Right lobe of liver (tissue), 6 donors: Measurements from ENCODE around the gene RPL36AL. TPM values are rescaled to one million over a fixed set of nuclear protein-coding genes. Genes with fewer than 3 reads are reported as not detected.

Experiments
- ATAC-seq, 4 donors: fragments of 200-7000 bp; cut with Tn5 transposase; one replicate each; pipeline ENCODE4 v1.9.1; 2020; ENCODE audit warnings: mild to moderate bottlenecking in 4 of 4, moderate library complexity in 4 of 4
- DNase-seq, 3 donors: peaks; one replicate each; pipeline ENCODE4 v3.0.0-alpha.2; 2020
- H3K27ac ChIP-seq, 3 donors: fragments of 200-600 bp; one replicate each; pipeline ENCODE4 v1.8.0; 2022
- H3K27me3 ChIP-seq, 2 donors: fragments of 200-600 bp; one replicate each; pipeline ENCODE4 v1.8.0; 2022
- H3K36me3 ChIP-seq, 4 donors: fragments of 200-600 bp; sonication (generic) in 1 of 4; one replicate each; pipeline versions ENCODE4 v1.5.1 to v1.8.0; 2017 to 2022; ENCODE audit warnings: control low read depth in 1 of 4
- H3K4me1 ChIP-seq, 4 donors: fragments of 200-600 bp; sonication (generic) in 1 of 4; one replicate each; pipeline versions ENCODE4 v1.5.1 to v1.8.0; 2017 to 2022; ENCODE audit warnings: control low read depth in 1 of 4
- H3K4me3 ChIP-seq, 3 donors: fragments of 200-600 bp; one replicate each; pipeline ENCODE4 v1.8.0; 2022
- H3K9me3 ChIP-seq, 4 donors: fragments of 200-600 bp; sonication (generic) in 1 of 4; one replicate each; pipeline versions ENCODE4 v1.5.1 to v1.8.0; 2017 to 2022; ENCODE audit warnings: control low read depth in 1 of 4
- POLR2A ChIP-seq: fragments of 450-650 bp; IDR thresholded peaks from one replicate; pipeline ENCODE4 v1.6.1; 2017; ENCODE audit warnings: antibody characterized with exemption, mild to moderate bottlenecking
- WGBS: methylation state at CpG from one replicate; pipeline ENCODE4 v1.1.6; 2018; ENCODE audit warnings: low coverage, low lambda C conversion rate; ENCODE audit not compliant: insufficient coverage; ENCODE audit errors: missing lambda C conversion rate; 5-methylcytosine and 5-hydroxymethylcytosine counted together
- intact Hi-C, 2 donors: fragments of 100-400 bp; cut with DNase I; formaldehyde crosslinking; loops; one replicate each; pipeline versions ENCODE4 v1.11.2 to v1.14.1; 2022
- total RNA-seq, 6 experiments: library from RNA; depleted of rRNA in 2 of 6; stranded (reverse); fragments of >200 nt in 2 of 6; fragmentation: NEBNext Ultra II Directional in 3 of 6; extraction: Animal tissue kit (Norgen Biotek cat#: 25700) in 3 of 6; gene quantifications; one replicate each; pipeline versions ENCODE4 v1.1.0 to v1.2.4, GENCODE V29; 2016 to 2023
- TF ChIP-seq, protein P1 (sequence below), 4 donors: fragments of 200-600 bp in 3 of 4; fragments of 450-650 bp in 1 of 4; IDR thresholded peaks; one replicate each; pipeline versions ENCODE4 v1.5.1 to v1.8.0; 2016 to 2022; ENCODE audit warnings: antibody characterized with exemption in 4 of 4, mild to moderate bottlenecking in 2 of 4
- donor health status: DM: no; HTN: yes; CAD: no.
- donor health status: DM: no; HTN: no; CAD: no.
- donor health status: DM: no; HTN: no; CAD: no.
- donor health status: DM: no; HTN: yes; CAD: no.
- donor health status: DM: no; HTN: yes; CAD: no.

Gene RPL36AL
- total RNA-seq, 6 experiments from 2014 or later: 67.4 to 157 (median 82.7) TPM

DNA sequence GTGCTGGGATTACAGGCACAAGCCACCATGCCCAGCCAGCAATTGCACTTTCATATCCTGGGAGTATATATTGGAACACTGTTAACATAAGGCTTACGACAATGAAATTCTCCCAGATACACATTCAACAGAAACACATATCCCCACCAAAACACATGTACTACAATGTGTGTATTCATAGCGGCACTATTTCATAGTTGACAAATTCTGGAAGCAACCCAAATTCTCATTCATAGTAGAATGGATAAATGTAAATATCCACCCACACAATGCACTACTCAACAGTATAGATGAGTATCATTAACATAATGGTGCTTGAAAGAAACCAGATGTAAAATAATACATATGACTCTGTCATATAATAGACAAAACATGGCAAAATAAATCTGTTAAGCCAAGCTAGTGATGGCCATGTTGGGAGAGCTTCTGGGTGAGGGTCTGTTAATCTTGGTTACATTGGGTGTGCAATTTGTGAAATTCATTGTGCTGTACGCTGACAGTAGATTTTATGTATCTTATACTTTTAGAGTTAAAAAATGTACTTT is 17.2 kb upstream of the RPL36AL start:
- TF ChIP-seq, protein P1, sequence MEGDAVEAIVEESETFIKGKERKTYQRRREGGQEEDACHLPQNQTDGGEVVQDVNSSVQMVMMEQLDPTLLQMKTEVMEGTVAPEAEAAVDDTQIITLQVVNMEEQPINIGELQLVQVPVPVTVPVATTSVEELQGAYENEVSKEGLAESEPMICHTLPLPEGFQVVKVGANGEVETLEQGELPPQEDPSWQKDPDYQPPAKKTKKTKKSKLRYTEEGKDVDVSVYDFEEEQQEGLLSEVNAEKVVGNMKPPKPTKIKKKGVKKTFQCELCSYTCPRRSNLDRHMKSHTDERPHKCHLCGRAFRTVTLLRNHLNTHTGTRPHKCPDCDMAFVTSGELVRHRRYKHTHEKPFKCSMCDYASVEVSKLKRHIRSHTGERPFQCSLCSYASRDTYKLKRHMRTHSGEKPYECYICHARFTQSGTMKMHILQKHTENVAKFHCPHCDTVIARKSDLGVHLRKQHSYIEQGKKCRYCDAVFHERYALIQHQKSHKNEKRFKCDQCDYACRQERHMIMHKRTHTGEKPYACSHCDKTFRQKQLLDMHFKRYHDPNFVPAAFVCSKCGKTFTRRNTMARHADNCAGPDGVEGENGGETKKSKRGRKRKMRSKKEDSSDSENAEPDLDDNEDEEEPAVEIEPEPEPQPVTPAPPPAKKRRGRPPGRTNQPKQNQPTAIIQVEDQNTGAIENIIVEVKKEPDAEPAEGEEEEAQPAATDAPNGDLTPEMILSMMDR (IDR thresholded peaks at IDR 0.05): no peak
- no peak for TF ChIP-seq POLR2A
- Histone ChIP-seq H3K36me3 (peaks cover 0 to 6% (median 2%) of the 10 kb centered on the region in 4 donors), H3K4me1 (peaks cover 0 to 47% (median 12%) of the 10 kb centered on the region in 4 donors), H3K9me3 (no peaks in the 10 kb centered on the region), H3K4me3 (no peak overlapping the region), H3K27ac (no peak overlapping the region), H3K27me3 (no peaks in the 10 kb centered on the region)
- WGBS: 93% methylated on average over 3 of the region's 3 CpGs
- intact Hi-C loops: loop anchor here in 1 of 2 donors (10.0 kb wide), 1 partner anchor 127 kb away; the partner anchor contains the start of gene KLHDC2
- ATAC-seq (no peak), DNase-seq (no peak)

DNA sequence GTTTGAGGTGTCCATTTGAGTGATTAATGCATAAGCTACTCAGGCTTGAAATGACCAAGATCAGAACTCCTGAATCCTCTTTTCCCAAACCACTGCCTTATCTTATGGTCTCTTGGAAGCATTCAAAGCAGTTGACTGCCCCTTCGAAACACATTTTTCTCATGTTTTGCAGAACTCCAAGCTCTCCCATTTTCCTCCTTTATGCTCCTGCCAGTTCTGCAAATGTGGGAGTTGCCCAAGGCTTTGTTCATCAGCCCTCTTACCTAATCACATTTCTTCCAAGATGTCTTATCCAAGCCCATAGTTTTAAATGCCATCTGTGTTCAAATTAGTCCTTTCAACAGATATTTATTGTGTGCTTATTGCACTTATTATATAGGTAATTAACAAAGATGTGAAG is 16.4 kb upstream of the RPL36AL start:
- 86% methylated on average over 1 of the region's 1 CpG for WGBS
- Histone ChIP-seq H3K4me3 (no peak overlapping the region), H3K4me1 (peaks cover 0 to 48% (median 11%) of the 10 kb centered on the region in 4 donors), H3K27ac (peak overlapping the region in 1 of 3 donors; percentile 97), H3K9me3 (no peaks in the 10 kb centered on the region), H3K27me3 (no peaks in the 10 kb centered on the region), H3K36me3 (peaks cover 0 to 6% (median 2%) of the 10 kb centered on the region in 4 donors)
- intact Hi-C loops: loop anchor here in 1 of 2 donors (10.0 kb wide), 1 partner anchor 128 kb away; the partner anchor contains the start of gene KLHDC2
- no peak for TF ChIP-seq POLR2A
- TF ChIP-seq, protein P1 (IDR thresholded peaks at IDR 0.05): no peak
- DNase-seq (no peak), ATAC-seq (no peak)

DNA sequence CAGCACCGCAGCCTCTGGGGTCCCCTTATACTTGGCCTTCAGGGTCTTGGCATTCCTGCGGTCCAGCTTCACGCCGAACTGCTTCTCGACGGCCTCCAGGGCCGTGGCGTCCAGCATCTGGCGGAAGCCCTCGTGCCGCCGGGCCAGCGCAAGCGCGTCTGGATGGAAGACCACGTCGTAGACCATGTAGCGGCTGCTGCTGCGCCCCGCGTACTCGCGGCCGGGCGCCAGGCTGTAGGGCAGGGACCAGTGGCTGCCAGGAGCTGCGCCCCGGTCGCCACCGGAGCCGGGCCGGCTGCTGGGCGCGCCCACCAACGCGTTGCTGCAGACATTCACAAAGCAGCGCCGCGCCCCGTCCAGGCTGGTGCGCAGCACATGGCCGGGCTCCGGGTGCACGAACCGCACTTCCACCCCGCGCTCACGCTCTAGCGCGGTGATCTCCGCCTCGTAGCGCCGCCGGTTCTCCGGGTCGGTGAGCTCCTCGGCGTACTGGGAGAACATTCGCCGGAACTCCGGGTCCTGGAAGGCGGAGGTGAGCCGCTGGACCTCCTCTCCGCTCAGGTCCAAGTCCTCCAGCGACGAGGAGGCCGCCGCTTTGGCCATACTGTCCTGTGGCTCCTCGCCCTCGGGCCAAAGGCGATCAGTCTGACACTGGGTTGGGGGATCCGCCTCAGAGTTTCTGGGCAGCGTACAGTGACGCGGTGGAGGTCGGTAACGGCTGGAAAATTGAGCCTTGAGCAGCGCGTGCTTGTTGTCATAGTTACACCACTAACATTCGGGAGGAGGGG is 14.3 kb upstream of the RPL36AL start, which contains the start of gene DNAAF2:
TSS of gene DNAAF2 (minus strand) at position 698 of the 788 bp plus-strand sequence. CDS start at position 603, 95 bp downstream.
- Histone ChIP-seq H3K4me1 (peaks cover 0 to 43% (median 1%) of the 10 kb centered on the region in 4 donors), H3K36me3 (peaks cover 0 to 6% (median 2%) of the 10 kb centered on the region in 4 donors)

More for the DNA sequence above, 14.3 kb upstream of the RPL36AL start, which contains the start of gene DNAAF2:
- TF ChIP-seq, protein P1 (IDR thresholded peaks at IDR 0.05): peak in 2 of 4 donors; percentile 3 to 14
- no peak for TF ChIP-seq POLR2A
- H3K9me3 ChIP-seq: no peaks in the 10 kb centered on the region
- peak within 1 kb of the TSS; percentile 91 to 97 (median 95) for H3K27ac ChIP-seq
- H3K27me3 ChIP-seq: no peaks in the 10 kb centered on the region
- peak within 1 kb of the TSS; percentile 92 to 97 (median 95) for H3K4me3 ChIP-seq
- DNase-seq: peak; percentile 66 to 74 (median 68)
- ATAC-seq: peak; percentile 38 to 59 (median 48)
- WGBS: 0% methylated on average over 6 of the region's 80 CpGs
- intact Hi-C loops: loop anchor here in 1 of 2 donors (10.0 kb wide), 1 partner anchor 130 kb away; the partner anchor contains the start of gene KLHDC2
